ENCODE results near the gene AXL. TPM values are rescaled to one million over a fixed set of nuclear protein-coding genes. Genes with fewer than 3 reads are reported as not detected.

Gene AXL
- total and polyA plus RNA-seq, 2 of the 13 experiments (the other 11 are each of a cell fraction or from before 2014, with no cell fraction given), result 0.71 to 5.9 TPM

DNA sequence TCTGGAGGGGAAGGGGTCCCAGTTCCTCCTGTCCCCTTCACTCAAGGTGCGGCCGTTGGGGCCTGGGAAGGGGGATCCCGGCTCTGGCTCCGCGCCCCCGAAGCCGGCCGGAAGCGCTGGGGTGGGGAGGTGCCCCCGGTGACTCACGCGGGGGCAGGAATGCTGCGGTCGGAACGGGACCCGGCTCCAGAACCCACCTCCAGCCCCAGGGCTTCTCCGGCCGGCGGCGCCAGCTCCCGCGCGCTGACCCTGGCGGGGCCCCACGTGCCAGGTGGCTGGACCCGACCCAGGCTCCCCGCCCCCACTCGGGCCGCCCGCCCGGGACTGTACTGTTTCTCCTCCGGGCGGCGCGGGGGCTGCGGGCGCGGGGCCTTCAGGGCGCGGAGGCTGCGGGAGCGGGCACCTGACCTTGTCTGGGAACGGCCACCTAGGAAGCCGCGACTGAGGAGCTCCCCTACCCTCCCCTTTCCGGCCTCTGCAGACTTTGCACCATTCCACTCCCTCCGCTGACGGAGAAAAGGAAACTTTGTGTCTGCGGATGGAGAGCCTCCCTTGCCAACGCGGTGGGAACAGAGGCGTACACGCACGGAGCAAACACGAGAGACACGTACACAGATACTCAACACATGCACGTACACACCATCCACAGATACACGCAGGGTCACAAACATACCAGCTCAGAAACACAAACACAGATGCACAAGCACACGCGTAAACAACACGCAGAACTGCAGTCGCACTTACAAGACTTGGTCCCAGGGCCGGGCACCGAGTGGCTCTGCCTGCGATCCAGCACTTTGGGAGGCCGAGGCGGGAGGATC lies 7.2 kb downstream of the AXL start (continued):
- TF ChIP-seq FOXP1 (IDR thresholded peaks at IDR 0.05) (no peak), FOXP1 (CRISPR knock-in tag; IDR thresholded peaks at IDR 0.05) (peak; percentile 27), PRDM15 (CRISPR knock-in tag; IDR thresholded peaks at IDR 0.05) (peak; percentile 87), ATF7-NPFF (CRISPR knock-in tag; IDR thresholded peaks at IDR 0.05; ENCODE audit: low read depth) (peak; percentile 78; the same call in 1 of the 2 replicates), ZNF619 (CRISPR knock-in tag; IDR thresholded peaks at IDR 0.05) (no peak), ZNF367 (CRISPR knock-in tag; IDR thresholded peaks at IDR 0.05; ENCODE audit: borderline replicate concordance) (no peak), ZMYM3 (CRISPR knock-in tag; IDR thresholded peaks at IDR 0.05) (peak; percentile 90), ZFP36L1 (CRISPR knock-in tag; IDR thresholded peaks at IDR 0.05) (0 out of 2 replicates have a peak, but pooled peaks have one; percentile 54), JDP2 (CRISPR knock-in tag; IDR thresholded peaks at IDR 0.05; ENCODE audit: borderline replicate concordance) (no peak), MIER3 (CRISPR knock-in tag; IDR thresholded peaks at IDR 0.05; ENCODE audit: borderline replicate concordance) (0 out of 2 replicates have a peak, but pooled peaks have one; percentile 18), ZNF256 (CRISPR knock-in tag; conservative IDR thresholded peaks at IDR 0.05) (no peak), KLF15 (CRISPR knock-in tag; IDR thresholded peaks at IDR 0.05; ENCODE audit: borderline replicate concordance) (no peak)
- TF ChIP-seq, protein P1, sequence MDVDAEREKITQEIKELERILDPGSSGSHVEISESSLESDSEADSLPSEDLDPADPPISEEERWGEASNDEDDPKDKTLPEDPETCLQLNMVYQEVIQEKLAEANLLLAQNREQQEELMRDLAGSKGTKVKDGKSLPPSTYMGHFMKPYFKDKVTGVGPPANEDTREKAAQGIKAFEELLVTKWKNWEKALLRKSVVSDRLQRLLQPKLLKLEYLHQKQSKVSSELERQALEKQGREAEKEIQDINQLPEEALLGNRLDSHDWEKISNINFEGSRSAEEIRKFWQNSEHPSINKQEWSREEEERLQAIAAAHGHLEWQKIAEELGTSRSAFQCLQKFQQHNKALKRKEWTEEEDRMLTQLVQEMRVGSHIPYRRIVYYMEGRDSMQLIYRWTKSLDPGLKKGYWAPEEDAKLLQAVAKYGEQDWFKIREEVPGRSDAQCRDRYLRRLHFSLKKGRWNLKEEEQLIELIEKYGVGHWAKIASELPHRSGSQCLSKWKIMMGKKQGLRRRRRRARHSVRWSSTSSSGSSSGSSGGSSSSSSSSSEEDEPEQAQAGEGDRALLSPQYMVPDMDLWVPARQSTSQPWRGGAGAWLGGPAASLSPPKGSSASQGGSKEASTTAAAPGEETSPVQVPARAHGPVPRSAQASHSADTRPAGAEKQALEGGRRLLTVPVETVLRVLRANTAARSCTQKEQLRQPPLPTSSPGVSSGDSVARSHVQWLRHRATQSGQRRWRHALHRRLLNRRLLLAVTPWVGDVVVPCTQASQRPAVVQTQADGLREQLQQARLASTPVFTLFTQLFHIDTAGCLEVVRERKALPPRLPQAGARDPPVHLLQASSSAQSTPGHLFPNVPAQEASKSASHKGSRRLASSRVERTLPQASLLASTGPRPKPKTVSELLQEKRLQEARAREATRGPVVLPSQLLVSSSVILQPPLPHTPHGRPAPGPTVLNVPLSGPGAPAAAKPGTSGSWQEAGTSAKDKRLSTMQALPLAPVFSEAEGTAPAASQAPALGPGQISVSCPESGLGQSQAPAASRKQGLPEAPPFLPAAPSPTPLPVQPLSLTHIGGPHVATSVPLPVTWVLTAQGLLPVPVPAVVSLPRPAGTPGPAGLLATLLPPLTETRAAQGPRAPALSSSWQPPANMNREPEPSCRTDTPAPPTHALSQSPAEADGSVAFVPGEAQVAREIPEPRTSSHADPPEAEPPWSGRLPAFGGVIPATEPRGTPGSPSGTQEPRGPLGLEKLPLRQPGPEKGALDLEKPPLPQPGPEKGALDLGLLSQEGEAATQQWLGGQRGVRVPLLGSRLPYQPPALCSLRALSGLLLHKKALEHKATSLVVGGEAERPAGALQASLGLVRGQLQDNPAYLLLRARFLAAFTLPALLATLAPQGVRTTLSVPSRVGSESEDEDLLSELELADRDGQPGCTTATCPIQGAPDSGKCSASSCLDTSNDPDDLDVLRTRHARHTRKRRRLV (CRISPR knock-in tag; IDR thresholded peaks at IDR 0.05), result no peak
- TF ChIP-seq, protein P2, sequence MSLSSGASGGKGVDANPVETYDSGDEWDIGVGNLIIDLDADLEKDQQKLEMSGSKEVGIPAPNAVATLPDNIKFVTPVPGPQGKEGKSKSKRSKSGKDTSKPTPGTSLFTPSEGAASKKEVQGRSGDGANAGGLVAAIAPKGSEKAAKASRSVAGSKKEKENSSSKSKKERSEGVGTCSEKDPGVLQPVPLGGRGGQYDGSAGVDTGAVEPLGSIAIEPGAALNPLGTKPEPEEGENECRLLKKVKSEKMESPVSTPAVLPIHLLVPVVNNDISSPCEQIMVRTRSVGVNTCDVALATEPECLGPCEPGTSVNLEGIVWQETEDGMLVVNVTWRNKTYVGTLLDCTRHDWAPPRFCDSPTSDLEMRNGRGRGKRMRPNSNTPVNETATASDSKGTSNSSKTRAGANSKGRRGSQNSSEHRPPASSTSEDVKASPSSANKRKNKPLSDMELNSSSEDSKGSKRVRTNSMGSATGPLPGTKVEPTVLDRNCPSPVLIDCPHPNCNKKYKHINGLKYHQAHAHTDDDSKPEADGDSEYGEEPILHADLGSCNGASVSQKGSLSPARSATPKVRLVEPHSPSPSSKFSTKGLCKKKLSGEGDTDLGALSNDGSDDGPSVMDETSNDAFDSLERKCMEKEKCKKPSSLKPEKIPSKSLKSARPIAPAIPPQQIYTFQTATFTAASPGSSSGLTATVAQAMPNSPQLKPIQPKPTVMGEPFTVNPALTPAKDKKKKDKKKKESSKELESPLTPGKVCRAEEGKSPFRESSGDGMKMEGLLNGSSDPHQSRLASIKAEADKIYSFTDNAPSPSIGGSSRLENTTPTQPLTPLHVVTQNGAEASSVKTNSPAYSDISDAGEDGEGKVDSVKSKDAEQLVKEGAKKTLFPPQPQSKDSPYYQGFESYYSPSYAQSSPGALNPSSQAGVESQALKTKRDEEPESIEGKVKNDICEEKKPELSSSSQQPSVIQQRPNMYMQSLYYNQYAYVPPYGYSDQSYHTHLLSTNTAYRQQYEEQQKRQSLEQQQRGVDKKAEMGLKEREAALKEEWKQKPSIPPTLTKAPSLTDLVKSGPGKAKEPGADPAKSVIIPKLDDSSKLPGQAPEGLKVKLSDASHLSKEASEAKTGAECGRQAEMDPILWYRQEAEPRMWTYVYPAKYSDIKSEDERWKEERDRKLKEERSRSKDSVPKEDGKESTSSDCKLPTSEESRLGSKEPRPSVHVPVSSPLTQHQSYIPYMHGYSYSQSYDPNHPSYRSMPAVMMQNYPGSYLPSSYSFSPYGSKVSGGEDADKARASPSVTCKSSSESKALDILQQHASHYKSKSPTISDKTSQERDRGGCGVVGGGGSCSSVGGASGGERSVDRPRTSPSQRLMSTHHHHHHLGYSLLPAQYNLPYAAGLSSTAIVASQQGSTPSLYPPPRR (CRISPR knock-in tag; IDR thresholded peaks at IDR 0.05; ENCODE audit: borderline replicate concordance), result peak; percentile 42; the same call in 1 of the 2 replicates

Data from HepG2 (cell line).